Measurements from ENCODE around the gene SOS1.

DNA sequence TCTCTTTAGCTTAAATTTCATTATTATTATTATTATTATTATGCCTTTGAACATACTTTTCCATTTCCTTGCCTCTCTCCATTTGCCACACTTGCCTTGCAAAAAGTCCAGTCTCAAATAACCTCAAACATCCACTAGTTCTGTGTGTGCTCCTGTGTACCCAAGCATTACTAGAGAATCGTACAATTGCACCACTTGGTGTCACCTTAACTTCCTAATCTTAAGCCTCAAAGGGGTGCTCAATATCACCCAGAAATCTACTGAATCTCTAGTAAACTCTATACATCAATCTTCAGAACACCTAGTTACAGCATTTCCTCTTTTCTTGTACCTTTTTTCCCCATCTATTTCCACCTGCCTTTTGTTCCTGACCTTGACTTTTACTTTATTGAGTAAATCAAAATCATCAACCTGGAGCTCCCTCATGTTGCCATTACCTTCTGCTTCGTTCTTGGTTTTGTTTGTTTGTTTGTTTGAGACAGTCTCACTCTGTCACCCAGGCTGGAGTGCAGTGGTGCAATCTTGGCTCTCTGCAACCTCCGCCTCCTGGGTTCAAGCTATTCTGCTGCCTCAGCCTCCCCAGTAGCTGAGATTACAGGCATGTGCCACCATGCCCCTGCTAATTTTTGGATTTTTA lies 12.5 kb upstream of the SOS1 start:
- TF ChIP-seq, protein P1, sequence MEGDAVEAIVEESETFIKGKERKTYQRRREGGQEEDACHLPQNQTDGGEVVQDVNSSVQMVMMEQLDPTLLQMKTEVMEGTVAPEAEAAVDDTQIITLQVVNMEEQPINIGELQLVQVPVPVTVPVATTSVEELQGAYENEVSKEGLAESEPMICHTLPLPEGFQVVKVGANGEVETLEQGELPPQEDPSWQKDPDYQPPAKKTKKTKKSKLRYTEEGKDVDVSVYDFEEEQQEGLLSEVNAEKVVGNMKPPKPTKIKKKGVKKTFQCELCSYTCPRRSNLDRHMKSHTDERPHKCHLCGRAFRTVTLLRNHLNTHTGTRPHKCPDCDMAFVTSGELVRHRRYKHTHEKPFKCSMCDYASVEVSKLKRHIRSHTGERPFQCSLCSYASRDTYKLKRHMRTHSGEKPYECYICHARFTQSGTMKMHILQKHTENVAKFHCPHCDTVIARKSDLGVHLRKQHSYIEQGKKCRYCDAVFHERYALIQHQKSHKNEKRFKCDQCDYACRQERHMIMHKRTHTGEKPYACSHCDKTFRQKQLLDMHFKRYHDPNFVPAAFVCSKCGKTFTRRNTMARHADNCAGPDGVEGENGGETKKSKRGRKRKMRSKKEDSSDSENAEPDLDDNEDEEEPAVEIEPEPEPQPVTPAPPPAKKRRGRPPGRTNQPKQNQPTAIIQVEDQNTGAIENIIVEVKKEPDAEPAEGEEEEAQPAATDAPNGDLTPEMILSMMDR (IDR thresholded peaks at IDR 0.05 in 4 of 5, conservative IDR thresholded peaks at IDR 0.05 in 1 of 5): no peak
- TF ChIP-seq POLR2A (IDR thresholded peaks at IDR 0.05): no peak

Data from gastrocnemius medialis (tissue), 4 donors.